HEK293 (cell line): ENCODE measurements around the gene MEF2C.

Experiments used
- ZNF146 ChIP-seq: fragments of 450-650 bp; formaldehyde crosslinking; IDR thresholded peaks from 2 replicates; pipeline ENCODE4 v1.5.1; 2016; ENCODE audit warnings: missing biosample characterization, missing genetic modification characterization
- ZNF76 ChIP-seq: fragments of 450-650 bp; formaldehyde crosslinking; IDR thresholded peaks from 2 replicates; pipeline ENCODE4; 2016; ENCODE audit warnings: low read depth, missing biosample characterization, missing genetic modification characterization, borderline replicate concordance

- no peak for TF ChIP-seq ZNF146 (tag by site-specific recombination)
- TF ChIP-seq ZNF76: no peak
These were observed 527 bp downstream of the MEF2C start for GRCh38 chr5:88882276-88883038.
